DND-41 (cell line): Measurements from ENCODE around the gene PBRM1.

Source experiments
- ATAC-seq: fragments of 200-7000 bp; cut with Tn5 transposase; 3 replicates; pipeline ENCODE4 v1.9.1; 2021; ENCODE audit warnings: low read depth; ENCODE audit not compliant: insufficient read depth
- DNase-seq: peaks from one replicate; pipeline ENCODE4 v3.0.0-alpha.2; 2020
- H2AFZ ChIP-seq: 2 replicates; pipeline ENCODE4 v1.6.0; 2012; ENCODE audit warnings: low read depth, low read length
- H3K27ac ChIP-seq: 2 replicates; pipeline ENCODE4 v1.5.1; 2012; ENCODE audit warnings: low read length, inconsistent platforms
- H3K27me3 ChIP-seq: fragments of 200-600 bp; sonication (generic); 2 replicates; pipeline ENCODE4 v1.6.0; 2012; ENCODE audit warnings: low read length, mild to moderate bottlenecking, inconsistent platforms; ENCODE audit not compliant: insufficient read depth, poor library complexity
- H3K36me3 ChIP-seq: 2 replicates; pipeline ENCODE4 v1.5.1; 2012; ENCODE audit warnings: low read length, inconsistent platforms; ENCODE audit not compliant: insufficient read depth
- H3K4me1 ChIP-seq: 2 replicates; pipeline ENCODE4 v1.5.1; 2012; ENCODE audit warnings: mild to moderate bottlenecking, low read length; ENCODE audit not compliant: insufficient read depth
- H3K4me2 ChIP-seq: 2 replicates; pipeline ENCODE4 v1.6.0; 2012; ENCODE audit warnings: mild to moderate bottlenecking, moderate library complexity, low read length, inconsistent platforms; ENCODE audit not compliant: insufficient read depth
- H3K4me3 ChIP-seq, 2 experiments: fragments of 200-600 bp in 1 of 2; shearing (Covaris generic) in 1 of 2; 2 replicates each; pipeline ENCODE4 v1.5.1; 2012 to 2016; ENCODE audit warnings: inconsistent platforms in 2 of 2, low read length in 2 of 2, mild to moderate bottlenecking in 2 of 2, low read depth in 1 of 2, moderate library complexity in 1 of 2
- H3K79me2 ChIP-seq: 2 replicates; pipeline ENCODE4 v1.6.0; 2012; ENCODE audit warnings: low read length, inconsistent platforms; ENCODE audit not compliant: insufficient read depth
- H3K9ac ChIP-seq: 2 replicates; pipeline ENCODE4 v1.6.0; 2012; ENCODE audit warnings: low read depth, mild to moderate bottlenecking, inconsistent platforms, low read length, moderate library complexity
- H3K9me3 ChIP-seq: 2 replicates; pipeline ENCODE4 v1.5.1; 2012; ENCODE audit warnings: low read length, moderate library complexity, mild to moderate bottlenecking, inconsistent platforms; ENCODE audit not compliant: insufficient read depth, severe bottlenecking
- H4K20me1 ChIP-seq: 2 replicates; pipeline ENCODE4 v1.6.0; 2012; ENCODE audit warnings: low read length; ENCODE audit not compliant: insufficient read depth
- EZH2 ChIP-seq: IDR thresholded peaks from 3 replicates; pipeline ENCODE4 v1.6.1; 2012; ENCODE audit warnings: borderline replicate concordance, low read depth, mild to moderate bottlenecking, moderate library complexity, low read length, inconsistent platforms; ENCODE audit not compliant: severe bottlenecking
- TF ChIP-seq, protein P1 (sequence below): IDR thresholded peaks from 2 replicates; pipeline ENCODE4 v1.5.1; 2012; ENCODE audit warnings: borderline replicate concordance, low read length, moderate library complexity, mild to moderate bottlenecking; ENCODE audit not compliant: poor library complexity, severe bottlenecking; ENCODE audit errors: extremely low read depth

Gene PBRM1

DNA sequence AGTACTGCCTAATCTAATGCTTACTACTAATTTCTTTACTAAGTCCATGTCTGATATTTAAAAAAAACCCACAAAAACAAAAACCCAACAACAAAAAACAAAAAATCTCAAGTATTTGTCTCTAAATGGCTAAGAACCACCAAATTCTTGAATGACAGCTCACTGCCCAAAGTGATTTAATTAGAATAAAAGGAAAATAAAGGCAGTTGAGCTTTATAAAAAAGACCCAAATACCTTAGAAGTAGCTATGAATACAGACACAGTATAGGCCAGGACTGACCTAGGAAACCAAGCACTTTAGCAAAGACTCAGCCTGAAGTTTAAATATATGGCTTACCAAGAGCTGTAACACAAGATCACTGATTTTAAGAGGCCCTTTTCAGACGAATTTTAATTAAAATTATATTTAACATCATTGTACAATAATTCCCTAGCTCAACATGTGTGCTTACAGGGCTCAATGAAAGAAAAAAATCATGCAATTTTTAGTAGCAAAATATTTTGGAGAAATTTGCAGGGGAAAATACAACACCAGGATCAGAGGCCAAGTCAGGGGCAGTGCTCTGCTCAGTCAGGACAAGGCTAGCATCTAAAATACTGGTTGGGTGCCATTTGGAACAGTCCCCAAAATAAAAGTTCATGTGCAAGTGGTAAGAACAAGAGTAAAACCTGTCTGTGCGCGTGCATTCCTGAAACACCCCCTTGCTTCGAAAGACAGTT is 124.5 kb downstream of the PBRM1 start:
- Histone ChIP-seq H2AFZ (no peak overlapping the region), H4K20me1 (no peaks in the 10 kb centered on the region), H3K4me2 (no peak overlapping the region), H3K4me1 (no peaks in the 10 kb centered on the region), H3K4me3 (no peak overlapping the region), H3K9me3 (no peaks in the 10 kb centered on the region), H3K36me3 (peaks cover 88% of the 10 kb centered on the region), H3K9ac (no peak overlapping the region), H3K79me2 (no peaks in the 10 kb centered on the region), H3K27ac (no peak overlapping the region), H3K27me3 (no peaks in the 10 kb centered on the region)
- TF ChIP-seq EZH2: no peak
- TF ChIP-seq, protein P1, sequence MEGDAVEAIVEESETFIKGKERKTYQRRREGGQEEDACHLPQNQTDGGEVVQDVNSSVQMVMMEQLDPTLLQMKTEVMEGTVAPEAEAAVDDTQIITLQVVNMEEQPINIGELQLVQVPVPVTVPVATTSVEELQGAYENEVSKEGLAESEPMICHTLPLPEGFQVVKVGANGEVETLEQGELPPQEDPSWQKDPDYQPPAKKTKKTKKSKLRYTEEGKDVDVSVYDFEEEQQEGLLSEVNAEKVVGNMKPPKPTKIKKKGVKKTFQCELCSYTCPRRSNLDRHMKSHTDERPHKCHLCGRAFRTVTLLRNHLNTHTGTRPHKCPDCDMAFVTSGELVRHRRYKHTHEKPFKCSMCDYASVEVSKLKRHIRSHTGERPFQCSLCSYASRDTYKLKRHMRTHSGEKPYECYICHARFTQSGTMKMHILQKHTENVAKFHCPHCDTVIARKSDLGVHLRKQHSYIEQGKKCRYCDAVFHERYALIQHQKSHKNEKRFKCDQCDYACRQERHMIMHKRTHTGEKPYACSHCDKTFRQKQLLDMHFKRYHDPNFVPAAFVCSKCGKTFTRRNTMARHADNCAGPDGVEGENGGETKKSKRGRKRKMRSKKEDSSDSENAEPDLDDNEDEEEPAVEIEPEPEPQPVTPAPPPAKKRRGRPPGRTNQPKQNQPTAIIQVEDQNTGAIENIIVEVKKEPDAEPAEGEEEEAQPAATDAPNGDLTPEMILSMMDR: no peak
- DNase-seq (no peak), ATAC-seq (no peak)

DNA sequence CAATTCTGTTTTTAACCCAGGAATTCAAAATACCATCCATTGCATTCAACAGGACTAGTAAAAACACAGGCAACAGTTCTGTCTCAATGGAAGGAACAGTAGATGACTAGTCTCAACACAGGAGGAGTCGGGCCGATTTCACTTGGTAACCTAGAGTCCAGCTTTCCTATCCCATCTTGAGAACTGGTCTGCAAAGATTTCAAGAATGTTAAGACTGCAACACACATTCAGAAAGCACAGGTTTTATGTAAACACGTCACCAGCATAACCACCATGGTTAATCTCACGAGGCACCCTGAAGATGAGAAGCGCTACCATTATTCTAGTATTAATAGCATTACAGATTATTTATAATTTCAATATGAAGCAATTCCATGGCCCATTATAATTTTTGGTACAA is 127.3 kb downstream of the PBRM1 start:
- Histone ChIP-seq H3K27me3 (no peaks in the 10 kb centered on the region), H4K20me1 (no peaks in the 10 kb centered on the region), H2AFZ (no peak overlapping the region), H3K79me2 (0 out of 2 replicates have a peak, but pooled peaks cover 3% of the 10 kb centered on the region), H3K27ac (no peak overlapping the region), H3K9ac (no peak overlapping the region), H3K4me2 (no peak overlapping the region), H3K9me3 (no peaks in the 10 kb centered on the region), H3K4me3 (no peak overlapping the region), H3K4me1 (no peaks in the 10 kb centered on the region), H3K36me3 (peaks cover 91% of the 10 kb centered on the region)
- no peak for DNase-seq
- TF ChIP-seq, protein P1: no peak
- no peak for TF ChIP-seq EZH2
- ATAC-seq: no peak

DNA sequence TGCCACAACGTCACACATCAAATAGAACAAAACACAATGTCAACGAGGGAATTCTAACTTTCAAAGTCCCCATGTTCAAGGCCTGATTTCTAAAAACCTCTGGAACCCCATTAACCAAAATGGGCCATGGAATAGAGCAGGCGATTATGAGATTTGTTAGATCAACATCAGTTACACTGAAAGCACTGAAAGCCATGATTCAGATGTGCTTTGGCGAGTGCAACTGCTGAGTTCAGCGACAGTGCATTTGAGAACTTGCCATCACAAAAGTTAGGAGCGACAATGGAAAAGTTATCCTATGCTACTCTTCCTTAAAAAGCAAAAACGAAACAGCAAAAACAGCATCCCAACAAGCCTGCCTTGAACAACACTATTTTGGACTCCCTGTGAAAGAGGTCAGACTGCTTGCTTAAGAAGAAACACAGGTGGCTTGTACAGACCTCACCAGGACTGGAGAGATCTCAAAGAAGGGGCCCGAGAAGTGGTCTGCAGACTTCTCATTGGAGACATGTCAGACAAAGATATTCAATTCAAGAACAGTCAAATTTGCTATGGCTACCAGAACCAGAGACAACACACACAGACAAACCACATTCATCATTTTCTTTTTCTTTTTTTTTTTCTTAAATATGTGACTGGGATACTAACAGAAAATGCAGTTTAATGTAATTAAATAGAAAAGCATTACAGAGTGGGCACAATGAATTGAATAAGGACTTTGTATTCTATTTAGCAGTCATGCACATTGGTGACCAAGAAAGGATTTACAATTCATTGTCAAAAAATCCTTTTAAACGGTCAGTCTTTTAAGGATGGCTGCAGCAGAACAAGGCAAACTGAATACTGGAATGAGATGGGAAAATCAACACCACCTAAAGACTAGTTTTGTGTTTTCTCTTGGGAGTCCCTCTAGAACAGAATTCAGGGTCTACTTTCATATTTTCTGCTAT is 128.4 kb downstream of the PBRM1 start:
- DNase-seq (no peak), ATAC-seq (no peak)
- H3K4me3 ChIP-seq: no peak overlapping the region
- H3K79me2 ChIP-seq: 0 out of 2 replicates have a peak, but pooled peaks cover 3% of the 10 kb centered on the region
- no peaks in the 10 kb centered on the region for H3K27me3 ChIP-seq
- no peak overlapping the region for H3K4me2 ChIP-seq
- no peak overlapping the region for H3K9ac ChIP-seq
- no peak overlapping the region for H2AFZ ChIP-seq
- no peaks in the 10 kb centered on the region for H3K9me3 ChIP-seq
- no peak for TF ChIP-seq EZH2
- TF ChIP-seq, protein P1: no peak
- no peak overlapping the region for H3K27ac ChIP-seq
- no peaks in the 10 kb centered on the region for H3K4me1 ChIP-seq
- H3K36me3 ChIP-seq: peaks cover 92% of the 10 kb centered on the region
- H4K20me1 ChIP-seq: no peaks in the 10 kb centered on the region
